ENCODE data around the gene DESI1.

DNA sequence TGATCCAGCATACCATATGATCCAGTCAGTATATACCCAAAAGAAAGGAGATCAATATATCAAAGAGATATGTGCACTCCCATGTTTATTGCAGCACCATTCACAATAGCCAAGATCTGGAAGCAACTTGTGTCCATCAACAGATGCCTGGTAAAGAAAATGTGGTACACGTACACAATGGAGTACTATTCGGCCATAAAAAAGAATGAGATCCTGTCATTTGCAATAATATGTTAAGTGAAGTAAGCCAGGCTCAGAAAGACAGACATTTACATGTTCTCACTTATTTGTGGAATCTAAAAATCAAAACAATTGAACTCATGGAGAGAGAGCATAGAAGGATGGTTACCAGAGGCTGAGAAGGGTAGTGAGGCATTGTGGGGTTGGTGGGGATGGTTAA is 40.9 kb upstream of the DESI1 start:
- TF ChIP-seq CTCF (conservative IDR thresholded peaks at IDR 0.05; ENCODE audit: low read depth, low read length) (no peak), EZH2 (IDR thresholded peaks at IDR 0.05; ENCODE audit: low read length, unreplicated experiment) (no peak), EZH2phosphoT487 (IDR thresholded peaks at IDR 0.05; ENCODE audit: borderline replicate concordance, low read length) (no peak)
